OCI-LY7 (cell line): ENCODE measurements around the gene HSPA12A. TPM values are rescaled to one million over a fixed set of nuclear protein-coding genes. Genes with fewer than 3 reads are reported as not detected.

Source experiments
- BruUV-seq: library from RNA; stranded (reverse); fragments of 400-500 nt; replicated peaks from 2 replicates; lab custom pipeline; 2021; lab: Mats Ljungman, UMichigan
- CTCF ChIA-PET: fragments of 300-600 bp; sonication (Branson Sonifier 250); formaldehyde crosslinking; loops from one replicate; lab custom pipeline; 2022; ENCODE audit warnings: antibody characterized with exemption; ENCODE audit not compliant: unreplicated experiment; lab: Charles Lee
- POLR2A ChIA-PET: fragments of 300-600 bp; sonication (Branson Sonifier 250); formaldehyde crosslinking; loops from one replicate; lab custom pipeline; 2022; ENCODE audit warnings: antibody characterized with exemption; lab: Charles Lee
- DNase-seq: peaks from one replicate; pipeline ENCODE4 v3.0.0-alpha.2; 2015; ENCODE audit warnings: low spot score
- H2AFZ ChIP-seq: fragments of 200-600 bp; sonication (generic), shearing (Covaris generic); 2 replicates; pipeline ENCODE4 v1.6.1; 2014; ENCODE audit warnings: mild to moderate bottlenecking, antibody characterized with exemption, low read length, moderate library complexity
- H3K27ac ChIP-seq: fragments of 200-600 bp; sonication (generic); 2 replicates; pipeline ENCODE4 v1.5.1; 2014; ENCODE audit warnings: mixed run types, low read depth, mild to moderate bottlenecking, moderate library complexity, low read length, inconsistent platforms; ENCODE audit not compliant: poor library complexity, severe bottlenecking
- H3K36me3 ChIP-seq: fragments of 200-600 bp; sonication (generic); 2 replicates; pipeline ENCODE4 v1.6.1; 2014; ENCODE audit warnings: mild to moderate bottlenecking, antibody characterized with exemption, low read length, moderate library complexity, mixed read lengths; ENCODE audit not compliant: insufficient read depth
- H3K4me1 ChIP-seq: fragments of 200-600 bp; sonication (generic); 2 replicates; pipeline ENCODE4 v1.5.1; 2014; ENCODE audit warnings: mild to moderate bottlenecking, low read length; ENCODE audit not compliant: insufficient read depth, poor library complexity, severe bottlenecking
- H3K4me2 ChIP-seq: fragments of 200-600 bp; sonication (generic); 2 replicates; pipeline ENCODE4 v1.6.1; 2014; ENCODE audit warnings: mild to moderate bottlenecking, low read length
- H3K4me3 ChIP-seq: fragments of 200-600 bp; sonication (generic); 2 replicates; pipeline ENCODE4 v1.5.1; 2014; ENCODE audit warnings: mild to moderate bottlenecking, low read depth, low read length; ENCODE audit not compliant: poor library complexity, severe bottlenecking
- H3K79me2 ChIP-seq: fragments of 200-600 bp; sonication (generic); 2 replicates; pipeline ENCODE4 v1.6.1; 2016; ENCODE audit warnings: low read depth, mild to moderate bottlenecking, low read length, moderate library complexity, mixed read lengths; ENCODE audit not compliant: insufficient read depth
- H3K9me2 ChIP-seq: fragments of 200-600 bp; sonication (generic); 2 replicates; pipeline ENCODE4 v1.6.1; 2016; ENCODE audit warnings: mild to moderate bottlenecking, low read length, mixed read lengths; ENCODE audit not compliant: insufficient read depth
- H3K9me3 ChIP-seq: fragments of 200-600 bp; sonication (generic); 2 replicates; pipeline ENCODE4 v1.6.1; 2014; ENCODE audit warnings: mild to moderate bottlenecking, mixed run types, low read length, mixed read lengths
- H4K20me1 ChIP-seq: fragments of 200-600 bp; sonication (generic); 2 replicates; pipeline ENCODE4 v1.6.1; 2014; ENCODE audit warnings: mild to moderate bottlenecking, antibody characterized with exemption, low read length, moderate library complexity, mixed read lengths; ENCODE audit not compliant: insufficient read depth
- CTCF ChIP-seq: fragments of 200-600 bp; sonication (generic); conservative IDR thresholded peaks from 2 replicates; pipeline ENCODE4 v1.5.1; 2014; ENCODE audit warnings: mild to moderate bottlenecking, antibody characterized with exemption, low read length, moderate library complexity, mixed read lengths
- EZH2phosphoT487 ChIP-seq: fragments of 200-600 bp; sonication (generic); IDR thresholded peaks from 2 replicates; pipeline ENCODE4 v1.6.1; 2018; ENCODE audit warnings: low read depth, borderline replicate concordance, mild to moderate bottlenecking, mixed run types, antibody characterized with exemption, low read length, moderate library complexity, mixed read lengths
- intact Hi-C: fragments of 100-400 bp; cut with micrococcal nuclease; formaldehyde crosslinking; loops from one replicate; pipeline ENCODE4 v1.10.0; 2022; ENCODE audit not compliant: unreplicated experiment
- total RNA-seq, 2 experiments: library from RNA; depleted of rRNA in 1 of 2; stranded (reverse); fragments of >200 nt in 1 of 2; shearing (Covaris generic) in 1 of 2; gene quantifications; 2 replicates each; pipeline ENCODE4 v1.2.3, GENCODE V29; 2014 to 2022

HSPA12A gene
- total RNA-seq, 2 experiments from 2014 or later = 3.7 TPM; not detected in 1

GRCh38 chr10:116656044-116656443, 86.3 kb downstream of the HSPA12A start:
- Histone ChIP-seq H3K4me2 (no peak overlapping the region), H3K27ac (no peak overlapping the region), H4K20me1 (no peaks in the 10 kb centered on the region), H3K9me3 (no peaks in the 10 kb centered on the region), H2AFZ (no peak overlapping the region), H3K4me3 (no peak overlapping the region), H3K36me3 (no peaks in the 10 kb centered on the region), H3K9me2 (no peaks in the 10 kb centered on the region), H3K79me2 (no peaks in the 10 kb centered on the region), H3K4me1 (no peaks in the 10 kb centered on the region)
- TF ChIP-seq CTCF (no peak), EZH2phosphoT487 (no peak)
- no TSS peak for BruUV-seq
- DNase-seq = no peak
- ChIA-PET POLR2A (no interaction called here), CTCF (no interaction called here)
- intact Hi-C loops = no loop called here

DNA sequence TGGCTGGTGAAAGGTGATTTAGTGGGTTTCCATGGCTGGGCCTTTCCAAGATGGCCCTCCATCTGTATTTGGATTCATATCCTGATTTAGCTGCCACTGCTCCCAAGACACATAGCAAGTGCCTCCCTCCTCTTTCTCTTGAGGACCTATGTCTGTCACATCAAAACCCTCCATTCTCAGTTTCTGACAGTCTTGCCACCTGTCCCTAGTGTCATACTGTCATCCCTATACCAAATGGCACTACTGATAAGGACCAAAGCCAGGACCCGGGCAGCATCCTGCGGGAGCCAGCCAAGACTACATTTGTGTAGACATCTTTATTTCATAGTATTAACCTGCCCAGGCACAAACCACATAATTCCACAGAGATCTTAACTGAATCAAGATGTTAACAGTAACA, 86.8 kb downstream of the HSPA12A start:
- BruUV-seq = no TSS peak
- Histone ChIP-seq H3K4me3 (no peak overlapping the region), H4K20me1 (no peaks in the 10 kb centered on the region), H3K9me3 (no peaks in the 10 kb centered on the region), H3K27ac (no peak overlapping the region), H3K4me2 (no peak overlapping the region), H3K79me2 (no peaks in the 10 kb centered on the region), H2AFZ (no peak overlapping the region), H3K36me3 (no peaks in the 10 kb centered on the region), H3K4me1 (no peaks in the 10 kb centered on the region), H3K9me2 (no peaks in the 10 kb centered on the region)
- intact Hi-C loops = no loop called here
- no peak for DNase-seq
- ChIA-PET CTCF (no interaction called here), POLR2A (no interaction called here)
- TF ChIP-seq CTCF (no peak), EZH2phosphoT487 (no peak)

DNA sequence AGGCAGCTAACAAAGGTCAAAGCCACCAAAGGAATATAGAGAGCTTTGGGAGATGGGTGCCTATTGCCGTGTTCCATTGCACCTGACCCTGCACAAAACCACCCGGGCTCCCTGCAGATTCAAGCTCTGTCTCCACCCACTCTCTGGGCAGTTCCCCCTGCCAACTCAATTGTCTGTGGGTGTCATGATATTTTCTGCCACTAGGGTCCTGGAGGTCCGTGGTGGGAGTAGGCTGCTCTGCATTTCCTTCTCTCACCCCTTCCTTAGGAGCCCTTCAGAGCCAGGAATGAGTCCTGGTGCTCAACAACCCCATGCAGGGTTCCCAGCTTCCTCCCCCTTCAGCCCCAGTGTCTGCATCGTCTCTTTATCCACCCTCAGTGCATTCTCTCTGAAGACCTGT, 87.5 kb downstream of the HSPA12A start:
- ChIA-PET CTCF (no interaction called here), POLR2A (no interaction called here)
- no TSS peak for BruUV-seq
- no peak for DNase-seq
- Histone ChIP-seq H3K9me3 (no peaks in the 10 kb centered on the region), H3K4me3 (no peak overlapping the region), H2AFZ (no peak overlapping the region), H4K20me1 (no peaks in the 10 kb centered on the region), H3K4me1 (no peaks in the 10 kb centered on the region), H3K4me2 (no peak overlapping the region), H3K79me2 (no peaks in the 10 kb centered on the region), H3K9me2 (no peaks in the 10 kb centered on the region), H3K27ac (no peak overlapping the region), H3K36me3 (no peaks in the 10 kb centered on the region)
- TF ChIP-seq CTCF (peak; percentile 50), EZH2phosphoT487 (no peak)
- intact Hi-C loops = no loop called here
